CD4-positive, CD25-positive, alpha-beta regulatory T cell (primary cell): ENCODE measurements around the gene FBXO11. TPM values are rescaled to one million over a fixed set of nuclear protein-coding genes. Genes with fewer than 3 reads are reported as not detected.
A peak's percentile ranks its signal among the peaks of the same experiment; 100 is the strongest.
"Not testable (repeated sequence)": the region's sequence is repeated elsewhere in the genome, so short reads cannot be mapped to it uniquely, and the experiment has no call there.

Source experiments
- ATAC-seq, 2 donors: fragments of 150-1000 bp; cut with Tn5 transposase; one replicate each; pipeline ENCODE4 v1.10.0; 2021; ENCODE audit warnings: low read depth in 2 of 2, moderate number of reproducible peaks in 2 of 2, moderate library complexity in 1 of 2
- DNase-seq, 3 donors: peaks; one replicate each; pipeline versions ENCODE4 v3.0.0 to v3.0.0-alpha.2; 2012 to 2022; ENCODE audit warnings: mixed read lengths in 1 of 3
- H3K27ac ChIP-seq: one replicate; pipeline ENCODE4 v1.7.0; 2013; ENCODE audit warnings: mild to moderate bottlenecking, low read length; ENCODE audit not compliant: insufficient read depth, poor library complexity, severe bottlenecking
- H3K27me3 ChIP-seq: one replicate; pipeline ENCODE4 v1.7.0; 2013; ENCODE audit warnings: low read length; ENCODE audit not compliant: control insufficient read depth, insufficient read depth
- H3K36me3 ChIP-seq: one replicate; pipeline ENCODE4 v1.7.0; 2013; ENCODE audit warnings: mild to moderate bottlenecking, low read length, moderate library complexity; ENCODE audit not compliant: control insufficient read depth, insufficient read depth
- H3K4me1 ChIP-seq: 2 replicates; pipeline ENCODE4 v1.7.0; 2013; ENCODE audit warnings: mild to moderate bottlenecking, low read length; ENCODE audit not compliant: insufficient read depth, control insufficient read depth, poor library complexity, severe bottlenecking
- H3K4me3 ChIP-seq: one replicate; pipeline ENCODE4 v1.7.0; 2013; ENCODE audit warnings: low read depth, mild to moderate bottlenecking, low read length, moderate library complexity
- H3K9me3 ChIP-seq, 2 experiments: 1 replicate in 1 of 2; 2 replicates in 1 of 2; pipeline ENCODE4 v1.7.0; 2013; ENCODE audit warnings: low read length in 2 of 2, mild to moderate bottlenecking in 1 of 2, moderate library complexity in 1 of 2; ENCODE audit not compliant: control insufficient read depth in 2 of 2
- H3K27ac Mint-ChIP-seq, 3 donors: one replicate each; pipeline ENCODE4 v1.8.0; 2020 to 2022; ENCODE audit warnings: mild to moderate bottlenecking in 3 of 3, mixed read lengths in 3 of 3, moderate library complexity in 2 of 3
- H3K27me3 Mint-ChIP-seq: one replicate; pipeline ENCODE4 v1.8.0; 2022; ENCODE audit warnings: mild to moderate bottlenecking, mixed read lengths
- H3K36me3 Mint-ChIP-seq: one replicate; pipeline ENCODE4 v1.8.0; 2020; ENCODE audit warnings: mixed read lengths
- H3K4me1 Mint-ChIP-seq, 4 donors: one replicate each; pipeline ENCODE4 v1.8.0; 2020 to 2022; ENCODE audit warnings: mixed read lengths in 4 of 4, mild to moderate bottlenecking in 1 of 4
- H3K4me3 Mint-ChIP-seq, 4 donors: one replicate each; pipeline ENCODE4 v1.8.0; 2020 to 2022; ENCODE audit warnings: mild to moderate bottlenecking in 4 of 4, mixed read lengths in 4 of 4, moderate library complexity in 3 of 4
- H3K9me3 Mint-ChIP-seq, 7 donors: one replicate each; pipeline ENCODE4 v1.8.0; 2020 to 2022; ENCODE audit warnings: mixed read lengths in 7 of 7, mild to moderate bottlenecking in 3 of 7, moderate library complexity in 2 of 7
- polyA plus RNA-seq, 4 donors: library from polyadenylated mRNA; unstranded; fragments of 300-500 nt; fragmentation: Illumina TruSeq; gene quantifications; one replicate each; pipeline ENCODE4 v1.2.3, GENCODE V29; 2021
- total RNA-seq: library from RNA; stranded (reverse); gene quantifications from one replicate; pipeline ENCODE4 v1.2.3, GENCODE V29; 2022

The FBXO11 gene
- total and polyA plus RNA-seq, 5 donors from 2014 or later: 5.0 to 124 (median 6.5) TPM

GRCh38 chr2:47903781-47904490 lies 2.4 kb downstream of the FBXO11 start:
- peaks cover 22 to 58% (median 48%) of the 10 kb centered on the region in 4 donors for H3K4me1 Mint-ChIP-seq
- H3K36me3 Mint-ChIP-seq: no peaks in the 10 kb centered on the region
- H3K9me3 Mint-ChIP-seq: no peaks in the 10 kb centered on the region
- H3K9me3 ChIP-seq: no peaks in the 10 kb centered on the region
- H3K4me3 ChIP-seq: peak overlapping the region; percentile 94
- peaks cover 36% of the 10 kb centered on the region for H3K4me1 ChIP-seq
- no peaks in the 10 kb centered on the region for H3K36me3 ChIP-seq
- H3K27ac Mint-ChIP-seq: peak overlapping the region; percentile 95 to 100 (median 97)
- ATAC-seq: no peak
- no peaks in the 10 kb centered on the region for H3K27me3 ChIP-seq
- no peaks in the 10 kb centered on the region for H3K27me3 Mint-ChIP-seq
- peak overlapping the region; percentile 78 for H3K27ac ChIP-seq
- H3K4me3 Mint-ChIP-seq: peak overlapping the region; percentile 98
- peak in 1 of 3 donors; percentile 11 for DNase-seq

GRCh38 chr2:47901892-47902291 lies 4.4 kb downstream of the FBXO11 start:
- H3K9me3 ChIP-seq, DNase-seq, ATAC-seq, H3K36me3 Mint-ChIP-seq, H3K27me3 Mint-ChIP-seq, H3K27ac ChIP-seq, H3K9me3 Mint-ChIP-seq, H3K36me3 ChIP-seq, H3K27me3 ChIP-seq: not testable (repeated sequence)
- peak overlapping the region in 2 of 3 donors; percentile 38 to 41 for H3K27ac Mint-ChIP-seq
- H3K4me1 Mint-ChIP-seq: peaks cover 36 to 62% (median 53%) of the 10 kb centered on the region in 4 donors
- peaks cover 43% of the 10 kb centered on the region for H3K4me1 ChIP-seq
- peak overlapping the region; percentile 5 for H3K4me3 ChIP-seq
- peak overlapping the region; percentile 56 to 98 (median 88) for H3K4me3 Mint-ChIP-seq

GRCh38 chr2:47900857-47901256 lies 5.4 kb downstream of the FBXO11 start:
- Histone ChIP-seq H3K4me1 (peaks cover 48% of the 10 kb centered on the region), H3K27me3 (no peaks in the 10 kb centered on the region), H3K36me3 (no peaks in the 10 kb centered on the region), H3K9me3 (no peaks in the 10 kb centered on the region), H3K27ac (no peak overlapping the region), H3K4me3 (no peak overlapping the region)
- ATAC-seq (no peak), DNase-seq (no peak)
- no peaks in the 10 kb centered on the region for H3K9me3 Mint-ChIP-seq
- no peaks in the 10 kb centered on the region for H3K36me3 Mint-ChIP-seq
- no peak overlapping the region for H3K27ac Mint-ChIP-seq
- H3K4me3 Mint-ChIP-seq: peak overlapping the region in 1 of 4 donors; percentile 51
- peaks cover 46 to 70% (median 60%) of the 10 kb centered on the region in 4 donors for H3K4me1 Mint-ChIP-seq
- H3K27me3 Mint-ChIP-seq: no peaks in the 10 kb centered on the region

- Histone ChIP-seq H3K9me3 (no peaks in the 10 kb centered on the region), H3K36me3 (no peaks in the 10 kb centered on the region), H3K27me3 (no peaks in the 10 kb centered on the region), H3K27ac (no peak overlapping the region), H3K4me3 (peak overlapping the region; percentile 47), H3K4me1 (peaks cover 54% of the 10 kb centered on the region)
- no peak for DNase-seq
- H3K36me3 Mint-ChIP-seq: no peaks in the 10 kb centered on the region
- H3K27me3 Mint-ChIP-seq: no peaks in the 10 kb centered on the region
- peak overlapping the region in 1 of 3 donors; percentile 11 for H3K27ac Mint-ChIP-seq
- ATAC-seq: peak in 1 of 2 donors; percentile 12
- no peaks in the 10 kb centered on the region for H3K9me3 Mint-ChIP-seq
- H3K4me1 Mint-ChIP-seq: peaks cover 49 to 74% (median 62%) of the 10 kb centered on the region in 4 donors
- peak overlapping the region in 2 of 4 donors; percentile 16 to 55 for H3K4me3 Mint-ChIP-seq
Observed at GRCh38 chr2:47899915-47900816, 6.1 kb downstream of the FBXO11 start.

GRCh38 chr2:47897883-47898731 lies 8.2 kb downstream of the FBXO11 start:
- H3K4me1 Mint-ChIP-seq: peaks cover 57 to 80% (median 65%) of the 10 kb centered on the region in 4 donors
- H3K9me3 Mint-ChIP-seq: no peaks in the 10 kb centered on the region
- Histone ChIP-seq H3K4me1 (peaks cover 50% of the 10 kb centered on the region), H3K27ac (no peak overlapping the region), H3K36me3 (no peaks in the 10 kb centered on the region), H3K4me3 (peak overlapping the region; percentile 56), H3K9me3 (no peaks in the 10 kb centered on the region), H3K27me3 (no peaks in the 10 kb centered on the region)
- H3K27ac Mint-ChIP-seq: peak overlapping the region in 1 of 3 donors; percentile 49
- DNase-seq (no peak), ATAC-seq (no peak)
- no peaks in the 10 kb centered on the region for H3K36me3 Mint-ChIP-seq
- H3K27me3 Mint-ChIP-seq: no peaks in the 10 kb centered on the region
- peak overlapping the region; percentile 17 to 63 (median 60) for H3K4me3 Mint-ChIP-seq

- H3K9me3 ChIP-seq, ATAC-seq, H3K27ac Mint-ChIP-seq, H3K27ac ChIP-seq, DNase-seq, H3K9me3 Mint-ChIP-seq, H3K27me3 Mint-ChIP-seq, H3K27me3 ChIP-seq, H3K36me3 Mint-ChIP-seq, H3K36me3 ChIP-seq: not testable (repeated sequence)
- H3K4me1 Mint-ChIP-seq: peaks cover 50 to 78% (median 65%) of the 10 kb centered on the region in 4 donors
- peak overlapping the region; percentile 56 for H3K4me3 ChIP-seq
- peak overlapping the region; percentile 17 to 63 (median 60) for H3K4me3 Mint-ChIP-seq
- peaks cover 46% of the 10 kb centered on the region for H3K4me1 ChIP-seq
Observed at GRCh38 chr2:47897191-47897882, 9.0 kb downstream of the FBXO11 start.
